Esophagus squamous epithelium (tissue), 4 donors: ENCODE measurements around the gene SYT17.

Source experiments
- CTCF ChIP-seq, 6 experiments: fragments of 450-650 bp in 4 of 6; fragments of 200-600 bp in 2 of 6; sonication (generic) in 2 of 6; IDR thresholded peaks; one replicate each; pipeline ENCODE4 v1.5.1; 2016 to 2019; ENCODE audit warnings: antibody characterized with exemption in 6 of 6, mild to moderate bottlenecking in 4 of 6, moderate library complexity in 4 of 6
- POLR2A ChIP-seq, 4 donors: fragments of 450-650 bp; IDR thresholded peaks; one replicate each; pipeline ENCODE4 v1.6.1; 2017; ENCODE audit warnings: antibody characterized with exemption in 4 of 4, mild to moderate bottlenecking in 4 of 4, moderate library complexity in 3 of 4

- TF ChIP-seq CTCF (IDR thresholded peaks at IDR 0.05) = no peak
- no peak for TF ChIP-seq POLR2A (IDR thresholded peaks at IDR 0.05)
Observed at GRCh38 chr16:19162085-19162484, 6.0 kb upstream of the SYT17 start.
